ENCODE results near the gene SERPINC1. TPM values are rescaled to one million over a fixed set of nuclear protein-coding genes. Genes with fewer than 3 reads are reported as not detected.

Gene SERPINC1
- total and polyA plus RNA-seq, 9 of the 15 experiments (the other 6 are each of a cell fraction or from before 2014, with no cell fraction given): 0.07 to 1.2 (median 0.50) TPM

GRCh38 chr1:173920861-173921260 lies 3.7 kb upstream of the SERPINC1 start:
- H3K9me3 ChIP-seq (replicated peaks; ENCODE audit: control insufficient read depth, insufficient read depth, low read depth, low read length): no peaks in the 10 kb centered on the region
- no peak overlapping the region for H2AFZ ChIP-seq (ENCODE audit: low read depth, low read length)
- H3K4me3 ChIP-seq: no peak overlapping the region
- intact Hi-C loops (cut with micrococcal nuclease) (no loop called here), in situ Hi-C loops (cut with MboI) (no loop called here)
- DNase-seq (ENCODE audit: extremely low read depth in 1 of 4, low spot score in 3 of 4) (peak in 1 of 4 experiments; percentile 35), FAIRE-seq (no peak), ATAC-seq (no peak)
- H3K36me3 ChIP-seq (ENCODE audit: control insufficient read depth, insufficient read depth, low read length): no peaks in the 10 kb centered on the region
- ChIA-PET CTCF (ENCODE audit: low intra/inter-chr PET ratio) (no interaction called here), POLR2A (interaction anchor here (0.6 to 1.5 kb wide), 6 partner anchors 29 to 107 kb away, joined by 3 to 4 read pairs (median 3); partner anchors contain the start of genes CENPL, DARS2, GAS5 and ZBTB37)
- BruUV-seq (replicated peaks): no TSS peak
- H4K20me1 ChIP-seq (replicated peaks; ENCODE audit: control insufficient read depth, insufficient read depth, low read length): no peaks in the 10 kb centered on the region
- H3K4me1 ChIP-seq (replicated peaks in 1 of 2; ENCODE audit: control insufficient read depth in 2 of 2, insufficient read depth in 2 of 2, low read length in 2 of 2): peaks cover under 1 to 12% of the 10 kb centered on the region in 2 experiments; a peak in 3 of 5 replicates
- H3K4me2 ChIP-seq (ENCODE audit: insufficient read depth, low read length): no peak overlapping the region
- no peaks in the 10 kb centered on the region for H3K79me2 ChIP-seq (ENCODE audit: control insufficient read depth, insufficient read depth, low read length)
- H3K27ac ChIP-seq (ENCODE audit: extremely low read depth, low read depth, low read length): no peak overlapping the region
- peaks cover 0 to 5% of the 10 kb centered on the region in 2 experiments; a peak in 1 of 5 replicates for H3K27me3 ChIP-seq (ENCODE audit: control insufficient read depth in 2 of 2, insufficient read depth in 2 of 2, low read length in 2 of 2)
- H3K9ac ChIP-seq (ENCODE audit: insufficient read depth in 1 of 2, low read depth in 2 of 2, low read length in 2 of 2): no peak overlapping the region
- 4% methylated on average over 5 of the region's 5 CpGs for WGBS (ENCODE audit: insufficient coverage, low coverage, missing lambda C conversion rate)
- peak; percentile 97 for TF ChIP-seq TBP (optimal IDR thresholded peaks at IDR 0.05; ENCODE audit: low read depth, low read length)
- no peak for TF ChIP-seq MEF2D (tag; conservative IDR thresholded peaks at IDR 0.05; ENCODE audit: low read depth)
- peak; percentile 73 for TF ChIP-seq POLR3A (IDR thresholded peaks at IDR 0.05; ENCODE audit: borderline replicate concordance, extremely low read depth, insufficient read depth, insufficient read length)
- TF ChIP-seq GTF3C2 (IDR thresholded peaks at IDR 0.05; ENCODE audit: borderline replicate concordance, extremely low read depth, insufficient read length): peak; percentile 34
- no peaks in the 10 kb centered on the region for H3K9me1 ChIP-seq (ENCODE audit: control insufficient read depth, insufficient read depth, low read length)

Data from K562 (cell line).